GM18498 (cell line): ENCODE results near the gene TBC1D5.

Source experiments
- ATAC-seq: cut with Tn5 transposase; IDR thresholded peaks from one replicate; pipeline ENCODE4 v1.9.1; 2021; ENCODE audit warnings: mild to moderate bottlenecking, moderate library complexity; ENCODE audit not compliant: unreplicated experiment

Gene TBC1D5

DNA sequence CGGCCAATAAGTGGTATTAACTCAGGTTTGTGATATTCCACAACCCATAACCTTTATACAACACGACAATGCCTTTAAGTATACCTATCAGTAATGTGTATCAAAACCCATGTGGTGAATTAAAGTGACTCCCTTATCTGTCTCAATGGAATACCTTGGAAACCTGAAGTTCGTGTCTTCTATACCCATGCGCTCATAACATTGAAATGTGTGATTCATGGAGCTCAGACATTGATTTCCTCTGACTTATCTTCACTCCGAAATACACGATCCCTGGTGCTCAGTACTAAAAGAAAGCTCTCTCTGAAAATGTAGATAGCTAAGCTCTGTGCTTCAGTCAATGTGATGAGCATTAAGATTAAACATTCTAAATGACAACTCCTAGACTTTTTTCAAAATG, 140.3 kb downstream of the TBC1D5 start:
- ATAC-seq: no peak

DNA sequence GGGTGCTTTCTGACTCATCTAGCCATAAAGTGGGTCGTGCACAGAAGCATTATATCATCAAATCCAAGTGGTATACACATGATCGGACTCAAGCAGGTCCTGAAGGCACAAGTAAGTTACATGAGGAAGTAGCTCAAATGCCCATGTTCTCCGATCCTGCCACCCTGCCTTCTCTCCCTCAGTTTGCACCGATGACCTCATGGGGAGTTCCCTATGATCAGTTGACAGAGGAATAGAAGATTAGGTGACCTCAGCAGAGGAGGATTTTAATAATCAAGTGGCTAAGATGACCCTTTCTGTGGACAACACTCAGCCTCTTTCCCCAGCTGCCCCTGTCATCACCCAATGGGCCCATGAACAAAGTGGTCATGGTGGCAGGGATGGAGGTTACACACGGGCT, 149.5 kb downstream of the TBC1D5 start:
- ATAC-seq: no peak

DNA sequence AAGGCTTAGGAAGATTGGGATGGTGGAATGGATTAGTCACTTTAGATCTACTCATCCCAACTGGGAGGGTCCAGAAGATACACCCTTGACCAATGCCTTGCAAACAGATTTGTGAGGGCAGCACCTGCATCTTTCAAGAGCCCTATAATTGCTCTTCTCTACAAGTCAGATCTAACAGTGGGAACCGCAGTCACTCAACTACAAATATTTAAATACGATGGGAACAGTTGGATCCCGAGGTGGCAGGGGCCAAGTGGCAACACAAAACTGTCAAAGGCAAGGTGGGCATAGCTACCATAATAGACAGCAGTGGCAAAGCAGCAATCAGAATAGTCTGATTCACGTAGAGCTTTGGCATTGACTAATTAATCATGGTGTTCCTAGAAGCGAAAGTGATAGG, 152.0 kb downstream of the TBC1D5 start:
- ATAC-seq: no peak

DNA sequence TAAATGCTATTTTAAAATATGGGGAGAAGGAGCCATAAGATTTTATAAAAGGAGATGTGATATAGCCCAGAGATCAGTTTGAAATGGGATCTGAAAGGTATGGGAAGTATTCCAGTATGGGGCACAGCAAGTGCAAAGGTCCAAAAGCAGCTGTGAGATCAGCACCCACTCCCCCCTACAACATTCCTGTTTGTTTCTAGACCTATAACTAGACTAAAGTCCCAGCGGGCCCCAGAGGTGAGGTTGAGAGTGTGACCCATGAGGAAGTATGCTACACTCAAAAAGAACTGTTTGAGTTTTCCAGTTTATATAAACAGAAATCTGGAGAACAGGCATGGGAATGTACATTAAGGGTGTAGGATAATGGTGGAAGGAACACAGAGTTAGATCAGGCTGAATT, 152.5 kb downstream of the TBC1D5 start:
- no peak for ATAC-seq

DNA sequence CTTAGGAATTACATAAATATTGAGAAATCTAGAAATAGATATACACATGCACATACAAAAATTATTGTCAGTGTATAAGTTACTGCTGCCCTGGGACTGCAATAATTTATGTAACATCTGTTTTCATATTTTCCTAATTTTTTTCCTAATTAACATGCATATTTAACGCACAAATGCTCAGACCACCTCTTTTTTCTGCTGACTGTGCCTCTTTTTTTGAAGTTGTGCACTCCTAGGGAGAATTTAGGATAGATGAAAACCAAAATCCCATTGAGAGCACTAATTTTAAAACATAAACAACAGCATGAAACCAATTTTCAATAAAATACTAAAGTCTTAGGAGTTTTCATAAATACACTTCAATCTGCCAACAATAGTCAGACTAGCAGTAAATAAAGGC, 154.0 kb downstream of the TBC1D5 start:
- ATAC-seq: no peak

DNA sequence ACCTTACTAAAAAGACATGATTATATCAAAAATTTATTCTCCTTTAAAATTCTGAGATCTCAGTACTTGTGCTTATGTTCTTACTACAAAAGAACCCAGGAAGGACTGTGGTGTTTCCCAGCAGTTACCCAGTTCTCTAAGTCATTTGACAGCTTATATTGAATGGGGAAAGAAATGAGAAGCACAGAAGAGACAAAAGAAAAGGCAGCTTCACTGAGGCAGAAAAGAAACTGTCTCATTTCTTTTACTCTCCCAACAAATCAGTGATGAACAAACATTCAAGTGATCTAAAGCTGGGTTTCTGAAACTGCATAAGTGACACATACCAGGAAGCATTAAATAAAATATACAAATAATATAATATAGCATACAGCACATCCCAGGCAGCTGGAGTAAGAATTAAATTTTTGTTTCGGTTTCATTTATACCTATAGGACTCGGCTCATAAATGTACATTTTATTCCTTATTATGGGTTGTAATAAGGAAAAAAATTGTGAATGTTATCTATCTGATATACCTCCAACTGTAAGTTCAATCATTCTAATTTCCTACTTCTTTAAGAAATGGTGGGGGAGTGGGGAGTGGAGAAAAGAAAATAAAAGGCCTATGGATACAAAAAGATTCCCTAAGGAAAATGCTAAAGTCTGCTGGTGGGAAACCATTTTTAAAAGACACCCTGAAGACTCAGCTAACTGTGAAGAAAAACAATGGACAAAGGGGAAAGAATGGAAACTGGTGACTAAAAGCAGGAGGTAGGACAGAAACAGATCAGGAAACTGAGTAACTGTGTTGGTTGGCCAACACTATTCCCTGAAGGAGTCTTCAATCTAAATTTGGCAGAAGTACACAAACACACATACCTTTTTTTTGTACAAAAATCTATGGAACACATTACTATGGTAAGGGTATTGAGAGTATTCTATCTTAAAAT, 156.8 kb downstream of the TBC1D5 start:
- no peak for ATAC-seq

DNA sequence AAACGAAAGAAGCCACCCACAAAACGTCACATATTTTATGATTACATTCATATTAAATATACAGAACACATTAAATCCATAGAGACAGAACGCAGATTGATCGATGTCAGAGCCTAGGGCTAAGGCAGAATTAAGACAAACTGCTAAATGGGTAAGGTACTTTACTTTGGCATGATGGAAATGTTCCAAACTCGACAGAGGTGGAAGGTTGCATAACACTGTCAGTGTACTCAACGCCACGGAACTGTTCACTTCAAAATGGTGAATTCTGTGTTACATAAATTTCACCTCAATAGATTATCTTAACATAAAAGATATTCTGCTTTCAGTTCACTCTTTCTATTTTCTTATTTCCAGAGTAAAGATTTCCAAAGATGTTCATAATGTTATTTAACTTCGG, 158.4 kb downstream of the TBC1D5 start:
- no peak for ATAC-seq

DNA sequence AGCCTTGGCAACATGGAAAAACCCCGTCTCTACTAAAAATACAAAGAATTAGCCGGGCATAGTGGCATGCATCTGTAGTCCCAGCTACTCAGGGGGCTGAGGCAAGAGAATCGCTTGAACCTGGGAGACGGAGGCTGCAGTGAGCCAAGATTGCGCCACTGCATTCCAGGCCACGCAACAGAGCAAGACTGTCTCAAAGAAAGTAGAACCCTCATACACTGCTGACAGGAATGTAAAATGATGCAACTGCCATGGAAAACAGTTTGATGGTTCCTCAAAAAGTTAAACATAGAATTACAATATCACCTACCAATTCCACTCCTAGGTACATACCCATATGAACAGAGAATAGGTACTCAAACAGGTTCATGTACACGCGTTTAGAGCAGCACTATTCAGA, 158.9 kb downstream of the TBC1D5 start:
- no peak for ATAC-seq

DNA sequence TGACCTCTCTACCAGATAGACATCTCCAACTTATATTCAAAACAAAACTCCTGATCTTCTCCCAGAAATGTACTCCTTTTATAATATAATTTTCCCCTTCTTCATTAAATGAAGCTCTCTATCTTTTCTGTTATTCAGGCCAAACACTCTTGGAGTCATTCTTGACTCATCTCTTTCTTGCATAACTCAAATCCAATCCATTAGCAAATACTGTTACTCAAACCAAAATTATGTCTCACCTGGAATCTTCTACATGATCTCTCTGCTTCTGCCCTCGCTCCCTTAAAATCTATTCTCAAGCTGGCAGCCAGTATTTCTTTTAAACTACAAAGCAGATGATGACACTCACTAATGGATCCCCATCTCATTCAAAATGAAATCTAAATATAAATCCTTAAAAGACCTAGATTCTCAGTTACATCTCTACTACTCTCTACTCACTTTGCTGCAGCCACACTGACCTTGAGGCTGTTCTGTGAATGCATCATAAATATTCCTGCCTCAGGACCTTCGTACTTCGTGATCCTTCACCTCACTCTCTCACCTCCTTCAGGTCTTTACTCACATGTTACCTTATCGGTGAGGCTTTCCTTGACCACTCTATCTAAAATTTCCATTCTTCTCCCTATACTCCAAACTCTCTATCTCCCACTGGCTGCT, 160.9 kb downstream of the TBC1D5 start:
- ATAC-seq: no peak

DNA sequence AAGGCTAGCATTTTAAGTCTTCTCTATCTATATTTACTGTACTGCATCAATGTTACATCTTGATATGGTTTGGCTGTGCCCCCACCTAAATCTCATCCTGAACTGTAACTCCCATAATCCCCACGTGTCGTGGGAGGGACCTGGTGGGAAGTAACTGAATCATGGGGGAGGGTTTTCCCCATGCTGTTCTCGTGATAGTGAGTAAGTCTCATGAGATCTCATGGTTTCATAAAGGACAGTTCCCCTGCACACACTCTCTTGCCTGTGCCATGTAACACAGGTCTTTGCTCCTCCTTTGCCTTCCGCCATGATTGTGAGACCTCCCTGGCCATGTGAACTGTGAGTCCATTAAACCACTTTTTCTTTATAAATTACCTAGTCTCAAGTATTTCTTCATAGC, 161.5 kb downstream of the TBC1D5 start:
- ATAC-seq: no peak

DNA sequence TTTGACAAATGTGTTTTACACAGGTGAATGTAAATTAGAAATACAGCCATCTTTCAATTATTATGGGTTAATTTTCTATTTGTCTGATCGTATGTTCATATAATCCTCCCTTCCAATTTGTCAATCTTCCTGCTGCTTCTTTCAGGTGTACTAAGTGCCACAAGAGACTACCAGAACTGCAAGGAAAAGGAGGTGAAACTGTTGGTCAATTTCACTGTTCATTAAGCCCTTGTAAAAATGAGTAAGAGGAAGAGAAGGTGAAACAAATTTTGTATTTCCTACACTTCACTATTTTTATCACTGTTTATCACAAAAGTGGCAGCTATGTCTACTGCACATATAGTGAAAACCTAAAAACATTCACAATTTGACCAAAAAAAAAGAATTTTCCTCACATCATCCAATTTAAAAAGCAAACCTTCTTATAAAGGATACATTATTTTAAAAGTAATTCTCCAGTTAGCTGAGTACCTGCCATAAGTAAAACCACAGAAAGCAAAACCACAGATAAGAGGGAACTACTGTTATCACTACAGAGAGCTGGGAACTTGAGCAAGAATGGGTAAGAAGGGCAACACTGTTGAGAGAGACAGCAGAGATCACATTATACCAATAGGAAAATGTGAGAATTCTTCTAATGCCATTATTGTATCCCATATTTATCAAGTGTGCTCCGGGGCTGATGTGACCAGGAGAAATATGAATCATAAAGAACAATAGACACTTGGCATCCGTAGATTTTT, 163.0 kb downstream of the TBC1D5 start:
- ATAC-seq: peak; percentile 97

DNA sequence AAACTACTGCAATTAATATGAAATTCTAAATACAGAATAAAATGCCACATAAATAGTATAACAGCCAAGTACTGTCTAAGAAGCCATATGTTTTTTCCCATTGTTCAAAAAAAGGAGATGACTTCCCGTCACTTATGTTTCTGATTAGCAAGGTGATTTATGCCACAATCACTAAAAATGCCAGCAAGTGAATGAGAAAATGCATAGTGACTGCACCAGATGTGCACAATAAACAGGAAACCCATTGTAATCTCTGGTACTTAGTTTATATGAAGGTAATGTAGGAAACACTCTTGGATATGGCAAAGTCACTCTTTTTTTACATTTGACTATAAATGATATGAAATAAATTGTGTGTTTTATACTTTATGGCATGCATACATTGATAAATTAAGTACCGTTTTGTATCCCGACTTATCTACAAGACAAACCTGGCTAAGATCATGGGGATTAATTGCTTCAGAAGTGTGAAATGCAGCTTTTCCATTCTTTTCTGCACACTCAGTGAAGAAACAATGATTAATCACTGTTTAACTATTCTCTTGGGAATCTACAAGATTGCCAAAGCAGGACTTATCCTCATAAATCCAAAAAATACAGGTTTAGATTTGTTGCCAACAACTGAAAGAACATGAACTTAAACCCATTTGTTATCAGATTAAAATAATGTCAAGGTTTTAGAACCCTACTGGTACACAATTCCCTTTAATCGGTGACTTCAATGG, 164.5 kb downstream of the TBC1D5 start:
- no peak for ATAC-seq

DNA sequence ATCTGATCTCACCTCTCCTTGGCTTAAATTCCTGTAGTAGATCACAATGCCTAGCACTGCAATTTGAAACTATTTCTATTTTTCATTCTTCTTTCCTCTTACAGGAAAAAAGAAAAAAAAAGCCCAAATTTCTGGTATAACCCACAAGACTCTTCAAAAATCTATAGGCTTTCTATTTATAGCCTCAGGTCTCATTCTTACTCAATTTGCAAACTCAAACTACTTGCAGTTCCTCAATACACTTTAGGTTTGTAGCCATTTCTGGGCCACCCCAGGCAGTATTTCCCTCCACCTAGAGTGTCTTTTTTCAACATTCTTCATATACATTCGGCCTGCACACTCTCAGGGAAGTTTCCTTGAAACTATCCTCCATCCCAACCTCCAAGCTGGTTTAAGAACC, 169.0 kb downstream of the TBC1D5 start:
- peak; percentile 93 for ATAC-seq

DNA sequence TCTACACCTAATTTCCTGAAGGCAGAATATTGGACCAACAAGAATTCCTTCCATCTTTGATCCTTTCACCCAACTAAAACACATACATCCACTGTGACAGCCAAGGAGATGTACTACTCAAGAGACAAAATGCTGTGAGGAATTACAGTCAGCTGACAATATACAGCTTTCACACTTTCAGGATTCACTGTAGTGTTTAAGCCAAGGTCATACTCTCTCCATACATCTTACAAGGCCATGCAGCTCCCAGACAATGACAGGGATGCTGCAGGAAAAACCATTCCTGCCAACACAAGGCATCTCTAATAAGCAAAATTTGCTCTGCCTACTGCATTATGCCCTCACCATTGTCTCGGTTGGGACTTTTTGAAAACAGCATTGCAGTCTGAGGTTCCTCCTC, 170.7 kb downstream of the TBC1D5 start:
- ATAC-seq: no peak

DNA sequence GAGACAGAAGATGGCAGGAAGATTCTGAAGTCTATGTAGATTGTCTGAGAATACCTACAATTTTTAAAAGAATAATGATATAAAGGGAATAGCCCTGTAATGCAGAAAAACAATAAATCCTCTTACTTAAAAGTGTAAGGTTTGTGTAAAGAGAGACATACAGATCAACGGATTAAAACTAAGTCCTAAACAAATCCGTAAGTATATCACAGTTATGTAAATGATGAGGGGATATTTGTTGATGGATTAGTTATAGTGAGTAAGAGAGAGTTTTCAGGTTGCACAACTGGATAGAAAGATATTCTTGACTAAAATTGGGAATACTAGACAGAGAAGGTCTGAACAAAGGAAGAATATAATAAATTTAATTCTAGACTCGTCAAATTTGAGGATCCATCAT, 179.6 kb downstream of the TBC1D5 start:
- ATAC-seq: no peak

DNA sequence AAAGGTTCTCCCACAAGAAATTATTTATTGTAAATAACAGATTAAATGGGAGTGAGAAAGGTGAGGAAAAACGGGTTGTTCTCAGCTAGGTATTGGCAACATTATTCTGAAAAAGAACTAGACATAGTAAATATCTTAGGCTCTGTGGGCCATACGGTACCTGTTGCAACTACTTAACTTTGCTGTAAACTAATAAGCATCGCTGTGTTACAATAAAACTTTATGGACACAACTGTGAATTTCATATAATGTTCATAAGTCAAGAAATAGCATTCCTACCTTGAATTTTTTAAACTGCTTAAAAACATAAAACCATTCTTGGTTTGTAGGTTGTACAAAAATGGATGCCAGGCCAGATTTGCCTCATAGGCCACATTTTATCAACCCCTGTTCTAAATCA, 183.9 kb downstream of the TBC1D5 start:
- no peak for ATAC-seq

DNA sequence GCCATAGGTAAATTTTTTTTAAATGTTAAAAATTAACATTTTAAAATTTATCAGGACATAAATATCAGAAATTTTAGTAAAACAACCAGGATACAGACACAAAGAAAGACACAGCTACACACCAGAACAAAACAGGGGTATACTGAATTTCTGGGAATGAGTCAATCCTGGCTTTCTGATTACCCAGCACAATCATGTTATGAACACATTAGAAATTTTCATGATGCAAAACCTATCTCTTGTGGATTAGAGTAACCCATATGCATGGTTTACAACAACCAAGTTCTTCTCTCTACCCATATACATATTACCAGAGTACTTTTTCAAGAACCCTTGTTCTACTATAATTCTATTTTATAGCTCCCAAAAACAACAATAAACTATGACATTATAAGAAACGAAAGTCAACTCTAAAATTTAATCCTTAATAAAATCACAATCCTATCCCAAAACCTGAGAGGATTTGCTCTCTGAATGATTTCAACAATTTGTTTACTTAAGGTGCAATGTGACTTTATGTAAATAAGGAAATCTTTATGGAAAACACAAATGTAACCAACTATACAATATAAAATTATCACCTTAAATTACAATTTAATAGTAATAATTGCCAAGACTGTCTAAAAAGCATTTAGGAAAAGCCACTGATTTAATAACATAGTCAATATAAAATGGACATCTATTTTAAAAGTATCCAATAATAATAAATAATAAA, 184.5 kb downstream of the TBC1D5 start:
- ATAC-seq: no peak

DNA sequence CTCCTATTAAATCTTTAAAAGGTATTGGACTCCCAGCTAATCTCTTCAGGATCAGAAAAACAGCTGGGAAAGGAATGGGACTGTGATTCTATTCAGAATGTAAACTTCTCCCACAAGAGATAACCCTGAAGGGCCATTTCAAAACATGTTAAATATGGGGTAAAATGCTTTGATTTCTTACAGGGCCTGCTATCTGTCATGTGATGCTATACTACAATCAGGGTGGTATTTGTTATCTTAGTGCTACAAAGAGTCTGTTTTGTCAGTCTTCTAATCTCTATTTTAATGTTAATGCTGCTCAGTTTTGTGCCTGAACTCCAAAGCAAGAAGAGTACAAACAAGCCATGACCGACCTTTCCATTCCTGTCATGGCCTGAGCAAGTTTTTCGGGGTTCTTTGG, 186.9 kb downstream of the TBC1D5 start:
- no peak for ATAC-seq

DNA sequence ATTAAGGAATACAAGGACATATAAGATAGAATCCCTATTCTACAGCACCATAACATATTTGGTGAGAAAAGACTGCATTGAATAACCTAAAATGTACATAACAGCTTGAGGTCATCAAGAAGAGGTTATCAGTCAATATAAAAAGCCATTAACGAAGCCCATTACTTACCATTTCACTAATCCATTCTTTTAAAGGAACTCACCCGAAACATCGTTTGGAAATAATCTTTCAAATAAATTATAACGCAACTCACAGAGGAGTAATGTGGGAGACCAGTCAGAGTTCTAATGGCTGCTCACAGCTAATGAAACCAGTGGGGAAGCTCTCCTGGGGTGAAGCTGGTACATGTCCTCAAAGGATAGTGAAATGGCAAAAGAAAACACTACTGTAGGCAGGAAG, 188.4 kb downstream of the TBC1D5 start:
- ATAC-seq: no peak

DNA sequence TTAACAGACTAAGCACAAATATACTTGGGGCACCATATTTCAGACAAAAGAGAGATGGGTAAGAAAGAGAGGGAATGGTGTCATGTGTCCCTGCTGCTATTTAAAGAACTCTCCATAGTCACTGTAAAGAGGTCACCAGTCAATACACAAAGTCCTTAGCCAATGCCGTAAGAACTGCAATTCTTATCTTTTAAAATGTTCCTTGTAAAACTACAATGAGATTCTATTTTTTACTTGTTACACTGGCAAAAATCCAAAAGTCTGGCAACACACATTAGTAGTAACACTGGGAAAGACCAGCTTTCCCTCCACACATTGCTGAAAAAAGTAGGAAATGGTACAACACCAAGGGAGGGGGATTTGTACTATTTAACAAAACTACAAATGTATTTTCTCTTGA, 189.4 kb downstream of the TBC1D5 start:
- no peak for ATAC-seq
